Retinal pigment epithelial cell (primary cell): Measurements from ENCODE around the gene XIST.

Source experiments
- DNase-seq: peaks from one replicate; pipeline ENCODE4 v3.0.0-alpha.2; 2010; ENCODE audit warnings: low read depth
- H3K4me3 ChIP-seq: 2 replicates; pipeline ENCODE4 v1.5.1; 2011; ENCODE audit warnings: mild to moderate bottlenecking, low read length, control low read depth, moderate library complexity
- TF ChIP-seq, protein P1 (sequence below): conservative IDR thresholded peaks from 2 replicates; pipeline ENCODE4 v1.5.1; 2011; ENCODE audit warnings: low read depth, low read length, control low read depth, inconsistent platforms

XIST gene

DNA sequence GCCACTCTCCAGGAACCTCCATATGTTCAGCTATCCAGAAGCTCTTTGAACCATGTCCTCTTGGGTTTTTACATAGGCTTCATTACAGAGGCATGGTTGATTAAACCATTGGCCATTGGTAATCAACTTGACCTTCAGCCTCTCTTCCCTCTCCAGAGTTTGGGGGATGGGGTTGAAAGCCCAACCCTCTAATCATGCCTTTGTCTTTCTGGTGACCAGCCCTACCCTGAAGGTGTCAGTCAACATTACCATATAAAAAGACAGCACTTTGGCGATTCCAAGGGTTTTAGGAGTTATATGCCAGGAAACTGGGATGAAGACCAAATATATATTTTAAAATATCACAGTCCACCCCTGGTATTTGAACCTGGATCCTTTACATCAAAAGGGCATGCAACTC is 67.0 kb downstream of the XIST start:
- DNase-seq: no peak
- H3K4me3 ChIP-seq: no peak overlapping the region
- TF ChIP-seq, protein P1, sequence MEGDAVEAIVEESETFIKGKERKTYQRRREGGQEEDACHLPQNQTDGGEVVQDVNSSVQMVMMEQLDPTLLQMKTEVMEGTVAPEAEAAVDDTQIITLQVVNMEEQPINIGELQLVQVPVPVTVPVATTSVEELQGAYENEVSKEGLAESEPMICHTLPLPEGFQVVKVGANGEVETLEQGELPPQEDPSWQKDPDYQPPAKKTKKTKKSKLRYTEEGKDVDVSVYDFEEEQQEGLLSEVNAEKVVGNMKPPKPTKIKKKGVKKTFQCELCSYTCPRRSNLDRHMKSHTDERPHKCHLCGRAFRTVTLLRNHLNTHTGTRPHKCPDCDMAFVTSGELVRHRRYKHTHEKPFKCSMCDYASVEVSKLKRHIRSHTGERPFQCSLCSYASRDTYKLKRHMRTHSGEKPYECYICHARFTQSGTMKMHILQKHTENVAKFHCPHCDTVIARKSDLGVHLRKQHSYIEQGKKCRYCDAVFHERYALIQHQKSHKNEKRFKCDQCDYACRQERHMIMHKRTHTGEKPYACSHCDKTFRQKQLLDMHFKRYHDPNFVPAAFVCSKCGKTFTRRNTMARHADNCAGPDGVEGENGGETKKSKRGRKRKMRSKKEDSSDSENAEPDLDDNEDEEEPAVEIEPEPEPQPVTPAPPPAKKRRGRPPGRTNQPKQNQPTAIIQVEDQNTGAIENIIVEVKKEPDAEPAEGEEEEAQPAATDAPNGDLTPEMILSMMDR: no peak
